Heart left ventricle (tissue), 13 donors: Measurements from ENCODE around the gene LCE1E.

Experiments used
- POLR2A ChIP-seq, 2 donors: fragments of 450-650 bp; IDR thresholded peaks; one replicate each; pipeline ENCODE4 v1.6.1; 2017; ENCODE audit warnings: antibody characterized with exemption in 2 of 2, mild to moderate bottlenecking in 2 of 2, moderate library complexity in 2 of 2
- TF ChIP-seq, protein P1 (sequence below), 12 donors: fragments of 200-600 bp; sonication (generic) in 4 of 12; IDR thresholded peaks; one replicate each; pipeline versions ENCODE4 v1.5.0 to v1.8.0; 2018 to 2022; ENCODE audit warnings: antibody characterized with exemption in 12 of 12, mild to moderate bottlenecking in 5 of 12
- donor health status: ischemic (EF 13 %, LVEDD 7.1; RV severe dilation, severe dysfunction).
- donor health status: DM: no; HTN: yes; CAD: no.
- donor health status: DM: no; HTN: no; CAD: no.
- donor health status: ischemic (EF 25% LVEDD 6.9; RV normal size, moderate dysfunction).
- donor health status: ischemic (EF 25% LVEDD 5.7; RV mildly dilated, moderate dysfunction).
- donor health status: ischemic (EF 35%, LVEDD 5.7; RV mildly dilated, moderate dysfunction).
- donor health status: nonischemic (EF 11% LVEDD 7.7; RV severe dilation, severe dysfunction).
- donor health status: DM: yes; HTN: yes; CAD: no.
- donor health status: PGD.
- donor health status: ischemic (EF 29% LVEDD 5.4; RV normal size, mild dysfunction).
- donor health status: nonischemic (EF 23%, LVEDD 6.1; RV moderate dilation, normal function).

DNA sequence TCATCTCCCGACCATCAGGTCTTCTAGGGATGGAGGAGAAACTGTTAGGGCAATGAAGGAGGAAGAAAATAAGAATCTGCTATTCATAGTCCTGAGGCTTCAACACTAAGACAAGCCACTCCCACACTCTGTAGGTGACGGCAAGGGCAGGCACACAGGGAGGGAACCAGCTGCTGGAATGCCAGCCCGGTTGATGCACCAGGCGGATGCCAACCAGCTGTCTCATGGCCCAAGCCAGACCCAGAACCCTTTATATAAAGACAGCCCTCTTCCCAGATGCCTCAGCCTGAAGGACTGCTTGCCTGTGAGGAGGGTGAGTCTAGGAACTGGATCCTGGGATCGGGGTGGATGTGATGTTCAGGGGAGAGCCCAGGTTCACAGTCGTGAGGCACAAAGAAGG lies 28.3 kb upstream of the LCE1E start, which contains the start of gene KPRP:
- TF ChIP-seq, protein P1, sequence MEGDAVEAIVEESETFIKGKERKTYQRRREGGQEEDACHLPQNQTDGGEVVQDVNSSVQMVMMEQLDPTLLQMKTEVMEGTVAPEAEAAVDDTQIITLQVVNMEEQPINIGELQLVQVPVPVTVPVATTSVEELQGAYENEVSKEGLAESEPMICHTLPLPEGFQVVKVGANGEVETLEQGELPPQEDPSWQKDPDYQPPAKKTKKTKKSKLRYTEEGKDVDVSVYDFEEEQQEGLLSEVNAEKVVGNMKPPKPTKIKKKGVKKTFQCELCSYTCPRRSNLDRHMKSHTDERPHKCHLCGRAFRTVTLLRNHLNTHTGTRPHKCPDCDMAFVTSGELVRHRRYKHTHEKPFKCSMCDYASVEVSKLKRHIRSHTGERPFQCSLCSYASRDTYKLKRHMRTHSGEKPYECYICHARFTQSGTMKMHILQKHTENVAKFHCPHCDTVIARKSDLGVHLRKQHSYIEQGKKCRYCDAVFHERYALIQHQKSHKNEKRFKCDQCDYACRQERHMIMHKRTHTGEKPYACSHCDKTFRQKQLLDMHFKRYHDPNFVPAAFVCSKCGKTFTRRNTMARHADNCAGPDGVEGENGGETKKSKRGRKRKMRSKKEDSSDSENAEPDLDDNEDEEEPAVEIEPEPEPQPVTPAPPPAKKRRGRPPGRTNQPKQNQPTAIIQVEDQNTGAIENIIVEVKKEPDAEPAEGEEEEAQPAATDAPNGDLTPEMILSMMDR (IDR thresholded peaks at IDR 0.05) = no peak
- no peak for TF ChIP-seq POLR2A (IDR thresholded peaks at IDR 0.05)
